Activated CD4-positive, alpha-beta T cell treated with anti-CD3 and anti-CD28 coated beads, Interleukin-2, Interleukin-6, amounts not matched to agents 100 ng/mL and 50 ng/mL, durations not matched to agents 16 hours and 8 hours (primary cell): Measurements from ENCODE around the gene DGKG.
A peak's percentile ranks its signal among the peaks of the same experiment; 100 is the strongest.

ENCODE experiments used
- DNase-seq: peaks from one replicate; pipeline ENCODE4 v3.0.0-alpha.2; 2020

DGKG gene

GRCh38 chr3:186361762-186362536 is at the start of gene DGKG:
Gene DGKG (minus strand): TSS chr3:186362234. CDS start chr3:186320459, 41,775 bp downstream.
- DNase-seq: peak; percentile 56

- DNase-seq: no peak
Observed at GRCh38 chr3:186411089-186411488, 49.1 kb upstream of the DGKG start.

GRCh38 chr3:186406669-186407635 is 44.9 kb upstream of the DGKG start:
- DNase-seq: no peak

GRCh38 chr3:186401556-186401955 is 39.5 kb upstream of the DGKG start:
- DNase-seq: no peak

GRCh38 chr3:186400662-186401061 is 38.6 kb upstream of the DGKG start:
- no peak for DNase-seq

GRCh38 chr3:186400026-186400425 is 38.0 kb upstream of the DGKG start:
- no peak for DNase-seq

GRCh38 chr3:186394566-186395217 is 32.7 kb upstream of the DGKG start:
- no peak for DNase-seq

GRCh38 chr3:186386883-186387560 is 25.0 kb upstream of the DGKG start:
- DNase-seq: peak; percentile 40

GRCh38 chr3:186385856-186386602 is 24.0 kb upstream of the DGKG start:
- no peak for DNase-seq

GRCh38 chr3:186383026-186383993 is 21.3 kb upstream of the DGKG start:
- DNase-seq: no peak

GRCh38 chr3:186382217-186382885 is 20.3 kb upstream of the DGKG start:
- DNase-seq: no peak

GRCh38 chr3:186381424-186382216 is 19.6 kb upstream of the DGKG start:
- DNase-seq: no peak

GRCh38 chr3:186380622-186381380 is 18.8 kb upstream of the DGKG start:
- DNase-seq: no peak

- no peak for DNase-seq
Observed at GRCh38 chr3:186375443-186375842, 13.4 kb upstream of the DGKG start.

- DNase-seq: no peak
Observed at GRCh38 chr3:186374376-186374775, 12.3 kb upstream of the DGKG start.

GRCh38 chr3:186369217-186369616 is 7.2 kb upstream of the DGKG start:
- DNase-seq: no peak

- DNase-seq: no peak
Observed at GRCh38 chr3:186368717-186369116, 6.7 kb upstream of the DGKG start.

- no peak for DNase-seq
Observed at GRCh38 chr3:186368176-186368575, 6.1 kb upstream of the DGKG start.
